ENCODE data around the gene NOXO1.
"Not testable (repeated sequence)": the region's sequence is repeated elsewhere in the genome, so short reads cannot be mapped to it uniquely, and the experiment has no call there.

The NOXO1 gene

DNA sequence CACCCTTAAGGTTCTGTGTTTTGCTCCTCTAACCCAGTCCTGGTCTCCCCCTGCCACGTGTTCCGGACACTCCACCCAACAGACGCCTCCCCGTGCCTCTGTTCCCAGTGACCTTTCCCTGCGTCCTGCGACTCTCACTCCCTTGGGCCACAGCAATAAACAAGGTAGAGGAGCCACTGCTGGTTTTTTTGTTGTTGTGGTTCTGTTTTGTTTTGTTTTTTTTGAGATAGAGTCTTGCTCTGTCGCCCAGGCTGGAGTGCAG is 34.6 kb upstream of the NOXO1 start:
- Histone ChIP-seq H2AFZ (ENCODE audit: low read depth, low read length, severe bottlenecking) (no peak overlapping the region), H3K4me3 (ENCODE audit: insufficient read depth, low read length, poor library complexity, severe bottlenecking) (no peak overlapping the region), H4K20me1 (ENCODE audit: low read depth, low read length) (no peaks in the 10 kb centered on the region), H3F3A (ENCODE audit: insufficient read depth) (no peaks in the 10 kb centered on the region), H3K36me3 (ENCODE audit: low read length) (no peaks in the 10 kb centered on the region), H3K9me3 (ENCODE audit: insufficient read depth, low read length) (no peaks in the 10 kb centered on the region), H3K27me3 (ENCODE audit: low read length) (no peaks in the 10 kb centered on the region), H3K9ac (ENCODE audit: low read length) (no peak overlapping the region), H3K9me2 (replicated peaks; ENCODE audit: insufficient read depth, low read length) (no peaks in the 10 kb centered on the region), H3K79me2 (ENCODE audit: insufficient read depth, low read length) (no peaks in the 10 kb centered on the region), H3K27ac (ENCODE audit: low read depth, low read length) (no peak overlapping the region), H3K4me2 (ENCODE audit: low read depth, low read length, poor library complexity, severe bottlenecking) (no peak overlapping the region)
- TF ChIP-seq, protein P1, sequence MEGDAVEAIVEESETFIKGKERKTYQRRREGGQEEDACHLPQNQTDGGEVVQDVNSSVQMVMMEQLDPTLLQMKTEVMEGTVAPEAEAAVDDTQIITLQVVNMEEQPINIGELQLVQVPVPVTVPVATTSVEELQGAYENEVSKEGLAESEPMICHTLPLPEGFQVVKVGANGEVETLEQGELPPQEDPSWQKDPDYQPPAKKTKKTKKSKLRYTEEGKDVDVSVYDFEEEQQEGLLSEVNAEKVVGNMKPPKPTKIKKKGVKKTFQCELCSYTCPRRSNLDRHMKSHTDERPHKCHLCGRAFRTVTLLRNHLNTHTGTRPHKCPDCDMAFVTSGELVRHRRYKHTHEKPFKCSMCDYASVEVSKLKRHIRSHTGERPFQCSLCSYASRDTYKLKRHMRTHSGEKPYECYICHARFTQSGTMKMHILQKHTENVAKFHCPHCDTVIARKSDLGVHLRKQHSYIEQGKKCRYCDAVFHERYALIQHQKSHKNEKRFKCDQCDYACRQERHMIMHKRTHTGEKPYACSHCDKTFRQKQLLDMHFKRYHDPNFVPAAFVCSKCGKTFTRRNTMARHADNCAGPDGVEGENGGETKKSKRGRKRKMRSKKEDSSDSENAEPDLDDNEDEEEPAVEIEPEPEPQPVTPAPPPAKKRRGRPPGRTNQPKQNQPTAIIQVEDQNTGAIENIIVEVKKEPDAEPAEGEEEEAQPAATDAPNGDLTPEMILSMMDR (IDR thresholded peaks at IDR 0.05; ENCODE audit: insufficient read depth, low read length, poor library complexity, severe bottlenecking) = no peak
- no peak for TF ChIP-seq EZH2phosphoT487 (conservative IDR thresholded peaks at IDR 0.05; ENCODE audit: low read length)

DNA sequence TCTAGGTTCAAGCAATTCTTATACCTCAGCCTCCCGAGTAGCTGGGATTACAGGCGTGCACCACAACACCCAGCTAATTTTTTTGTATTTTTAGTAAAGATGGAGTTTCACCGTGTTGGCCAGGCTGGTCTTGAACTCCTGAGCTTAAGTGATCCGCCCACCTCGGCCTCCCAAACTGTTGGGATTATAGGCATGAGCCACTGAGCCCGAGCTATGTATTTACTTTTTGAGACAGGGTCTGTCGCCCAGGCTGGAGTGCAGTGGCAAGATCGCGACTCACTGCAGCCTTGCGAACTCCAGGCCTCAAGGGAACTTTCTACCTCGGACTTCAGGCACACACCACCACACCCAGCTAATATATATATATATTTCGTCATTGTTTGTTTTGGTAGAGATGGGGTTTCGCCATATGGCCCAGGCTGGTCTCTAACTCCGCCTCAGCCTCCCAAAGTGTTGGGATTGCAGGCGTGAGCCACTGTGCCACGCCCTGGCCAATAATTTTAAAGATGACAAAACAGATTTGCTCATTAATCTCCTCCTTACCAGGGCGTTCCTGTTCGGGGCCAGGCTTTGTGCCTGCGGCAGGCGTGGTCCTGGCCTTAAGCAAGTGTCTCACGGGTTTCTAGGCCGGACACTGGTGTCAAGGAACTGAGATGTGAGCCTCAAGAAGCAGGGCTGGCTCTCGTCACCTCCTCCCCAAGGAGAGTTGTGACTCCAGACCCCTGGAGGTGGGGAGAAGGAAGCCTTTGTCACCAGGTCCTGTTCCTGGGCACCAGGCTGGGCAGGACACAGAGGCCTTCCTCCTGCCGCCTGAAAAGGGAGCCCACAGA is 34.1 kb upstream of the NOXO1 start:
- no peak overlapping the region for H3K9ac ChIP-seq (ENCODE audit: low read length)
- no peak overlapping the region for H3K27ac ChIP-seq (ENCODE audit: low read depth, low read length)

DNA sequence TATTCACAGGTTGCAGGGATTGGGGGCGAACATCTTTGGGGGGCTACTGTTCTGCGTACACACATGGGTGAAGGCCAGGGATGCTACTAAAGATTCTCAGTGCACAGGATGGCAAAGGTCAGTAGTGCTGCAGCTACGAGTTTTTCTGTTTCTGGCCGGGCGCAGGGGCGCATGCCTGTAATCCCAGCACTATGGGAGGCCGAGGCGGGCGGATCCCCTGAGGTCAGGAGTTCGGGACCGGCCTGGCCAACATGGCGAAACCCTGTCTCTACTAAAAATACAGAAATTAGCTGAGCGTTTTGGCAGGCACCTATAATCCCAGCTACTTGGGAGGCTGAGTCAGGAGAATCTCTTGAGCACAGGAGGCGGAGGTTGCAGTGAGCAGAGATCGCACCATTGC is 32.3 kb upstream of the NOXO1 start:
- Histone ChIP-seq H3K9me3 (ENCODE audit: insufficient read depth, low read length) (no peaks in the 10 kb centered on the region), H3K36me3 (ENCODE audit: low read length) (no peaks in the 10 kb centered on the region), H3K9ac (ENCODE audit: low read length) (no peak overlapping the region), H3K9me2 (replicated peaks; ENCODE audit: insufficient read depth, low read length) (no peaks in the 10 kb centered on the region), H3K27ac (ENCODE audit: low read depth, low read length) (no peak overlapping the region), H3K27me3 (ENCODE audit: low read length) (no peaks in the 10 kb centered on the region), H3K4me3 (ENCODE audit: insufficient read depth, low read length, poor library complexity, severe bottlenecking) (no peak overlapping the region), H3F3A (ENCODE audit: insufficient read depth) (0 out of 2 replicates have a peak, but pooled peaks cover under 1% of the 10 kb centered on the region), H4K20me1 (ENCODE audit: low read depth, low read length) (no peaks in the 10 kb centered on the region), H3K79me2 (ENCODE audit: insufficient read depth, low read length) (peaks cover 8% of the 10 kb centered on the region), H2AFZ (ENCODE audit: low read depth, low read length, severe bottlenecking) (no peak overlapping the region), H3K4me2 (ENCODE audit: low read depth, low read length, poor library complexity, severe bottlenecking) (no peak overlapping the region)
- TF ChIP-seq EZH2phosphoT487 (conservative IDR thresholded peaks at IDR 0.05; ENCODE audit: low read length) = no peak
- TF ChIP-seq, protein P1 (IDR thresholded peaks at IDR 0.05; ENCODE audit: insufficient read depth, low read length, poor library complexity, severe bottlenecking) = no peak

More for the DNA sequence above, 34.1 kb upstream of the NOXO1 start:
- Histone ChIP-seq H3F3A (ENCODE audit: insufficient read depth) (no peaks in the 10 kb centered on the region), H3K4me2 (ENCODE audit: low read depth, low read length, poor library complexity, severe bottlenecking) (no peak overlapping the region), H3K9me2 (replicated peaks; ENCODE audit: insufficient read depth, low read length) (no peaks in the 10 kb centered on the region), H2AFZ (ENCODE audit: low read depth, low read length, severe bottlenecking) (no peak overlapping the region), H3K4me3 (ENCODE audit: insufficient read depth, low read length, poor library complexity, severe bottlenecking) (no peak overlapping the region), H3K9me3 (ENCODE audit: insufficient read depth, low read length) (no peaks in the 10 kb centered on the region), H3K36me3 (ENCODE audit: low read length) (no peaks in the 10 kb centered on the region), H4K20me1 (ENCODE audit: low read depth, low read length) (no peaks in the 10 kb centered on the region), H3K79me2 (ENCODE audit: insufficient read depth, low read length) (no peaks in the 10 kb centered on the region; the same call in 1 of the 2 replicates), H3K27me3 (ENCODE audit: low read length) (no peaks in the 10 kb centered on the region)
- no peak for TF ChIP-seq EZH2phosphoT487 (conservative IDR thresholded peaks at IDR 0.05; ENCODE audit: low read length)
- TF ChIP-seq, protein P1 (IDR thresholded peaks at IDR 0.05; ENCODE audit: insufficient read depth, low read length, poor library complexity, severe bottlenecking) = no peak

DNA sequence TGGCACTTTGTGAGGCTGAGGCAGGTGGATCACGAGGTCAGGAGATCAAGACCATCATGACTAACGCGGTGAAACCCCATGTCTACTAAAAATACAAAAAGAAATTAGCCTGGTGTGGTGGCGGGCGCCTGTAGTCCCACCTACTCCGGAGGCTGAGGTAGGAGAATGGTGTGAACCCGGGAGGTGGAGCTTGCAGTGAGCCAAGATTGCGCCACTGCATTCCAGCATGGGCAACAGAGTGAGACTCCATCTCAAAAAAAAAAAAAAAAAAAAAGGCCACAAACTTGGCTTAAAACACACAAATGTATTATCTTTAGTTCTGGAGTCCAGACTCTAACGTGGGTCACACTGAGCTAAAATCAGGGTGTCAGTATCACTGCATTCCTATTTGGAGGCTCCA is 30.5 kb upstream of the NOXO1 start:
- not testable (repeated sequence) for H3K27me3 ChIP-seq (ENCODE audit: low read length); H3K27ac ChIP-seq (ENCODE audit: low read depth, low read length); H3F3A ChIP-seq (ENCODE audit: insufficient read depth); H2AFZ ChIP-seq (ENCODE audit: low read depth, low read length, severe bottlenecking); H3K9ac ChIP-seq (ENCODE audit: low read length); H3K9me3 ChIP-seq (ENCODE audit: insufficient read depth, low read length); H4K20me1 ChIP-seq (ENCODE audit: low read depth, low read length); H3K4me2 ChIP-seq (ENCODE audit: low read depth, low read length, poor library complexity, severe bottlenecking); H3K9me2 ChIP-seq (replicated peaks; ENCODE audit: insufficient read depth, low read length); H3K36me3 ChIP-seq (ENCODE audit: low read length); H3K4me3 ChIP-seq (ENCODE audit: insufficient read depth, low read length, poor library complexity, severe bottlenecking)
- peaks cover 26% of the 10 kb centered on the region for H3K79me2 ChIP-seq (ENCODE audit: insufficient read depth, low read length)
